Fibroblast of gingiva (primary cell): Measurements from ENCODE around the gene APOLD1.

ENCODE experiments used
- DNase-seq: peaks from one replicate; pipeline ENCODE4 v3.0.0-alpha.2; 2011; ENCODE audit warnings: low read depth

Gene APOLD1

GRCh38 chr12:12839873-12840579, 54.6 kb downstream of the APOLD1 start:
- DNase-seq, result peak; percentile 84

- no peak for DNase-seq
Measured at GRCh38 chr12:12840580-12840899, 55.1 kb downstream of the APOLD1 start.
